Esophagus mucosa (tissue), 1 donor: ENCODE results near the gene ADCY3. TPM values are rescaled to one million over a fixed set of nuclear protein-coding genes. Genes with fewer than 3 reads are reported as not detected.

Experiments used
- ATAC-seq: fragments of 200-7000 bp; cut with Tn5 transposase; one replicate; pipeline ENCODE4 v1.9.1; 2020
- total RNA-seq: library from RNA; stranded (reverse); gene quantifications from one replicate; pipeline ENCODE4 v1.2.4, GENCODE V29; 2023
- donor health status: DM: yes; HTN: yes; CAD: no.

The ADCY3 gene
- total RNA-seq, 1 donor from 2014 or later, result 20.1 TPM

DNA sequence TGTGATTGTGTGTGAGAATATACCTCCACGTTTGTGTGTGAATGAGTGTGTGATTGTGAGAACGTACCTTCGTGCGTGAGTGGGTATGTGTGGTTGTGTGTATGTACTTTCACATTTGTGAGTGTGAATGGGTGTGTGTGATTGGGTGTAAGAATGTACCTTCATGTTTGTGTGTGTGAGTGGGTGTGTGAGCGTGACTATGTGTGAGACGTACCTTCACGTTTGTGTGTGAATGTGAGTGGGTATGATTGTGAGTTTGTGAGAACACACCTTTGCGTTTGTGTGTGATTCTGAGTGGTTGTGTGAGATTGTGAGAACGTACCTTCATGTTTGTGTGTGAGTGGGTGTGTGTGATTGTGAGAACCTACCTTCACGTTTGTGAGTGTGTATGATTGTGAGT lies 5.8 kb upstream of the ADCY3 start:
- no peak for ATAC-seq

DNA sequence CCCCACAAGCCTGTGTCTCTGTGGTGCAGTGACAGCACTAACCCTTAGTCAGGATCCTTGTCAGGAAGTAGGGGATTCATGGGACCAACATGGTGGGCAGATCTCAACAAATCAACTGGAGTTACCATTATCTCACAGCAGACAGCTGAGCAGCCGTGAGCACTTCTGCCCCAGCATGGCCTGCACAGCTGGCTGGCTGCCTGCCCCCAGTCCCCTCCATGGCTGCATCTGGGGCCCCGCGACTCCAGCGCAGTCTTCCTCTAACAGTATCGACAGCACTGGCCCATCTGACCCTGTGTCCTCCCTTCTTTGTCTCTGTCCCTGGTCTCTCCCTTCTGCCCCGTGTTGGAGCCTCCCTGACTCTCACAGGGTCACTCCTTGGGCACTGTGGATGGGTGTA lies 4.7 kb upstream of the ADCY3 start:
- no peak for ATAC-seq

- no peak for ATAC-seq
These were observed 4.2 kb upstream of the ADCY3 start for GRCh38 chr2:24924266-24924665.

DNA sequence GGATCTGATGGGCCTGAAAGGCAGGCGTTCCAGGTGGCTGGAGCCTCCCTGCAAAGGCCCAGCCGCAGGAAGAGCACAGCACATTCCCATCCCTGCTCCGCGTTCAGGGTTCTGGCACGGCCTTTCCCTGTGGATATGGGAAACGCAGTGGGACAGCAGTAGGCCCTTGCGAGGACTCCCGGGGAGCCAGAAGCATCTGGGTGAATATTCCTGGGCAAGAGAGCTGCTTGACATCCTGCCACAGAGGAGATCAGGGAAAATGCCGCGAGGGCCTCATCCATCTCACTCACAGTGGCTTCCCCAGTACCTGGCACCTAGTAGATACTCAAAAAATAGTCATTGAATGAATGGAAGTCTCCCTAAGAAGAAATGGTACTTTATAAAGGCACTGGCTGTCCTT lies 3.1 kb upstream of the ADCY3 start:
- no peak for ATAC-seq

GRCh38 chr2:24922556-24922955 lies 2.5 kb upstream of the ADCY3 start:
- no peak for ATAC-seq

GRCh38 chr2:24920809-24921441 lies 888 bp upstream of the ADCY3 start:
- no peak for ATAC-seq

GRCh38 chr2:24919506-24920097 lies 435 bp downstream of the ADCY3 start:
- peak; percentile 33 for ATAC-seq

GRCh38 chr2:24919037-24919505 lies 966 bp downstream of the ADCY3 start:
- peak; percentile 24 for ATAC-seq

DNA sequence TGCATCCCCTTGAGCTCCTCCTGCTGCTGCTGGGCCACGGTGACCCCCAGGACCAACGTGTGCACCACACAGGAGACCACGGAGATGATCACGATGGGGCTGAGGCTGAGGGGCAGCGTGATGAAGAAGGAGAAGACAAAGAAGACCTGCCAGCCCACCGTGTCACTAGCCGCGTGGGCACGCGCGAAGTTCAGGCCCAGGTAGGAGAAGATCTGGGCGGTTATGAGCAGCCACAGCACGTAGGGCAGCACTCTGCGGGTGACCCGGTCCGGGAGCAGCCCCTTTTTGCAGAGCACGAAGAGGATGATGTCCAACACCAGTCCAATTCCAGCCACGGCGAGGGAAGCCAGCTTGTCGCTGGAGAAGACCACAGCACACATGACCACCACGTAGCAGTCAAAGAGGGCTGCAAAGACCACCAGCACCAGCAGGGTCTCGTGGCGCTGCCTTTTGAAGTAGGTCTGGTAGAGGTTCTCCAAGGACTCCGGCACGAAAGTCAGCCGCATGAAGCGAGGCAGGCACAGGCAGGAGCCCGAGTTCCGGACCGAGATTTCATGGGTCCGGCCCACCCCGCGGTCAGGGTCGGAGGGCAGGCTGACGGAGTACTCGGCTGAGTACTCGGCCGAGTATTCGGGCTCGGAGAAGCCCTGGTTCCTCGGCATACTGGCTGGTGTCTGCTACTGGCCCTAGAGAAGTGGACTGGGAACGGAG lies 1.6 kb downstream of the ADCY3 start:
- no peak for ATAC-seq

- ATAC-seq, result no peak
These were observed 2.2 kb downstream of the ADCY3 start for GRCh38 chr2:24917731-24918325.

DNA sequence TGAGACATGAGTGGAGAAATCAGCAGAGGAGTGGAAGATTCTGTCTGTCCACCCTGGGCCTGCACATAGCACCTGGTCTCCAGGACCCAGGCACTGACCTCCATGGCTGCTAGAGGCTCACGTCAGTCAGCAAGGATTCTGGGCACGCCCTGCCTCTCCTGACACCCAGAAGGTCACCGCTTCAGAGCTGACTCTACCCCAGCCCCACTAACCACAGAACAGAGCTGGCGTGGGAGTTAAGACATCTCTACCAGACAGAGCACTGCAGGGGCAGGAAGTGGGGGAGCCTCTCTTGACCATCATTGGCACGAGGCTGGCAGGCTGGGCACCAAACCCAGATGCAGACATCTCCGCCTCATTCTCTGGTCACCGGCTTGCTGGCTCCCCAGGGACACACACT lies 3.0 kb downstream of the ADCY3 start:
- ATAC-seq, result no peak

GRCh38 chr2:24915796-24916195 lies 4.2 kb downstream of the ADCY3 start:
- ATAC-seq, result no peak

GRCh38 chr2:24915175-24915574 lies 4.9 kb downstream of the ADCY3 start:
- ATAC-seq, result no peak

- ATAC-seq, result no peak
These were observed 5.3 kb downstream of the ADCY3 start for GRCh38 chr2:24914713-24915112.

DNA sequence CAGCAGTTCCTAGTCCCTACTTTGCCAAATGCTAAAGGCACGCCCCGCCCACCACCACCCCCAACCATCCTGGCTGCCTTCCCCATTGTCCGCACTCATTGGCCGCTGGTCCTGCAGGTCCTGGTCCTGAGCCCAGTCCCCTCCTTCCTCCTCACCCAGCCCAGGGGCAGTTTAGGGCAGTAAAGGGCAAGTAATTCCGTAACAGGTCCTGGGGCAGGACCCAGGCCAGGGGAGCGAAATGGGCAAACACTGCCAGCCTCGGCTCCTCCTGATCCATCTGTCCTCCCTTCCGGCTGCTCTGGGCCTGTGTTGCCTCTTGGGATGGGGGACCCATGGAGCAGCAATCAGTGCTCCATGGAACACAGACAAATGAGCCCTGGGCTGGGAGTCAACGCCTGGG lies 6.1 kb downstream of the ADCY3 start:
- no peak for ATAC-seq

DNA sequence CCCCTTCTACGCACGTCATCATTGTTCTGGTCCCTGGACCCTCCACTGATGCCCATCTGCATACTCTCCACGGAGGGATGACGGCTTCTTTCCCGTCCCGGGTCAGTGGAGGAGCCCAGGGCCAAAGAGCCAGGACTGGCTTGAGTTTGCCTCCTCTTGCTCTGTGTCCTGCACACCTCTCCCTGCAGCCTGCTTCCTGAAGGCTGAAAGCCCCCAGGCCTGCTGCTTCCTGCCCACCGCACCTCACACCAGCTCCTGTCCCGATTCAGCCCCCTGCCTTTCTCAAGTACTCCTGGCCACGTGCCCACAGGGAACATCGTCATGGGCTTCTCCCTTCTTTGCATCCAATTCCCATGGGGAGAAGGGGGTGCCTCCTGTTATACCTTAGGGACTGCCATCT lies 7.1 kb downstream of the ADCY3 start:
- no peak for ATAC-seq

GRCh38 chr2:24912523-24912922 lies 7.5 kb downstream of the ADCY3 start:
- ATAC-seq, result no peak

GRCh38 chr2:24910245-24910644 lies 9.8 kb downstream of the ADCY3 start:
- no peak for ATAC-seq

DNA sequence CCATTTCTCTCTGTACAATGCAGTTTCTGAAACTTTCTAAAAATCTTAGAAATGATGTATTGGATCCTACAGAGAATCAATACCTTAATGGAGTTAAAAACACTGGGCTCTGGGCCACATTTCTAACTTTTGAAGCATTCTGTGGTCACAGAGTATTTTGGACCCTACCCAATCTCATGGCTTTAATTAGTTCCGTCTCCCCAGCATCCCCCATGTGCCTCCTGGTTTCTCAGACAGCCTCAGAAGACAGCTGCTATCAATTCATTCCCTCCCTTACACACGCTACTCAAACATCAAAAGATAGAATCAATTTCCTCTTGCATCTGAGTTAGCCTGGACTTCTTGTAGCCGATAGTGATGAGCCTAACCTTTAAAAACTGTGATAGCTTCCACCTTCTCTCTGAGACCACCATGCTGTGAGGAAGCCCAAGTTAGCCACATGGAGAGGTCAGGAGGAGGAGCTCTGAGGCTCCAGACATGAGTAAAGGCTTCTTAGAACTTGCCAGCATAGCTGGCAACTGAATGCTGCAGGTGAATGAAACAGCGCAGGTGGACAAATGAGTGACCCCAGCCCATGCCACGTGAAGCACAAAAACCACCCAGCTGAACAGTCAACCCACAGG lies 10.4 kb downstream of the ADCY3 start:
- no peak for ATAC-seq

GRCh38 chr2:24908461-24908901 lies 11.6 kb downstream of the ADCY3 start:
- ATAC-seq, result no peak

- no peak for ATAC-seq
These were observed 12.9 kb downstream of the ADCY3 start for GRCh38 chr2:24907116-24907515.

- no peak for ATAC-seq
These were observed 13.6 kb downstream of the ADCY3 start for GRCh38 chr2:24906466-24906865.
